ENCODE measurements around the gene ABCC11.
"Not testable (repeated sequence)": the region's sequence is repeated elsewhere in the genome, so short reads cannot be mapped to it uniquely, and the experiment has no call there.

Gene ABCC11

DNA sequence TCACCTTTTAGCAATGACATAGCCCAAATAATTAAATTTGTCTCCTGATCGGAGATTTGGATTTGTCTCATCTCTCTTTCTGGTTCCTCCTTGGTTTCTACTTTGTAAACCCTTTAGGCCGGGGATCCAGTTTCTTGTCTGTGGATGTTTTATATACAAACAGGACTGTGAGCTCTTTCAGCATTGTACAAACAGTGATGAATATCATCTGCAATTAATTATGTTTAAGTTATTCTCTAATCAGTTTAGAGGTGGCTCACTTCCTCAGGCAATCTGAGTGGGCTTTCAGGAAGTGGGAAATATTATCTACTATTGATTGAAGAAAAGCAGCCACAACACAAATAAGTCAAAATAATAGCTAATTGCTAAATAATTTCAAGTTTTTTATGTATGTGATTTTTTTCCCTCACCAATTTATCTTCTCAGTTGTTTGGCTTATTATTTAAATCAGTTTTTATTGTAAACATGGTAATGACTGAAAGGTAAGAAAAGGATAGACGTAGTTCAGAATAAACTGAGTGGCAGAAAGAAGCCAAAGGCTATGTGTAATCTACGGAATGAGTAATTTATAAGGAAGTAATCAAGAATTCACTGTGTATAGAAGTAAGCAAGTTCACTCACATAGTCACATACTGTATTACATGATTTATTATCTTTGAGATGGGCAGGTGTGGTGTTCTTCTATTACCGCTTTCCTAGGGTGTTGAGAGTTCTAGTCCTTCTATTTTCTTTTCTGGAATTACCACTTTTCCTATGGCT, 3.4 kb upstream of the ABCC11 start:
- TF ChIP-seq, protein P1, sequence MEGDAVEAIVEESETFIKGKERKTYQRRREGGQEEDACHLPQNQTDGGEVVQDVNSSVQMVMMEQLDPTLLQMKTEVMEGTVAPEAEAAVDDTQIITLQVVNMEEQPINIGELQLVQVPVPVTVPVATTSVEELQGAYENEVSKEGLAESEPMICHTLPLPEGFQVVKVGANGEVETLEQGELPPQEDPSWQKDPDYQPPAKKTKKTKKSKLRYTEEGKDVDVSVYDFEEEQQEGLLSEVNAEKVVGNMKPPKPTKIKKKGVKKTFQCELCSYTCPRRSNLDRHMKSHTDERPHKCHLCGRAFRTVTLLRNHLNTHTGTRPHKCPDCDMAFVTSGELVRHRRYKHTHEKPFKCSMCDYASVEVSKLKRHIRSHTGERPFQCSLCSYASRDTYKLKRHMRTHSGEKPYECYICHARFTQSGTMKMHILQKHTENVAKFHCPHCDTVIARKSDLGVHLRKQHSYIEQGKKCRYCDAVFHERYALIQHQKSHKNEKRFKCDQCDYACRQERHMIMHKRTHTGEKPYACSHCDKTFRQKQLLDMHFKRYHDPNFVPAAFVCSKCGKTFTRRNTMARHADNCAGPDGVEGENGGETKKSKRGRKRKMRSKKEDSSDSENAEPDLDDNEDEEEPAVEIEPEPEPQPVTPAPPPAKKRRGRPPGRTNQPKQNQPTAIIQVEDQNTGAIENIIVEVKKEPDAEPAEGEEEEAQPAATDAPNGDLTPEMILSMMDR (IDR thresholded peaks at IDR 0.05), result no peak
- no peak for TF ChIP-seq ZFX (IDR thresholded peaks at IDR 0.05; ENCODE audit: borderline replicate concordance)
- H3K27ac ChIP-seq, result peak overlapping the region; percentile 68

DNA sequence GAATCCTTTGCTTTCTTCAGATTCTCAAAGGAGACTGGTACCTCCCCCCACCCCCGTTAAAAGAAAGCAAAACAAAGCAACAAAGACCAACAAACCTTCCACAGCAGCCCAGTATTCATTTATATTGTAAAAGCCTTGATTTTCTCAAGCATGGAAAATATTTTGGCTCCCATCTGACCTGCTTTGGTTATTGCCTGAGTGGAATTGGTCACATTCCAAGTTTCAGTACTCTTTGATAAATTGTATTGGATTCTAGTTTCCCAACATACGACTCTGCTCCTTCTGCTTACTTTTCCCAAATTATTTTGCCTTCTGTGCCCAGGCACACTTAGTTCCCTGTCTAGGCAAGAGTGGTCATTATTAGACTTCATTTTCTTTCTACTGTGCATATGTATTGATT, 1.3 kb downstream of the ABCC11 start:
- TF ChIP-seq, protein P1 (IDR thresholded peaks at IDR 0.05), result no peak
- TF ChIP-seq ZFX (IDR thresholded peaks at IDR 0.05; ENCODE audit: borderline replicate concordance), result no peak
- peak overlapping the region; percentile 89; the same call in 1 of the 2 replicates for H3K27ac ChIP-seq

DNA sequence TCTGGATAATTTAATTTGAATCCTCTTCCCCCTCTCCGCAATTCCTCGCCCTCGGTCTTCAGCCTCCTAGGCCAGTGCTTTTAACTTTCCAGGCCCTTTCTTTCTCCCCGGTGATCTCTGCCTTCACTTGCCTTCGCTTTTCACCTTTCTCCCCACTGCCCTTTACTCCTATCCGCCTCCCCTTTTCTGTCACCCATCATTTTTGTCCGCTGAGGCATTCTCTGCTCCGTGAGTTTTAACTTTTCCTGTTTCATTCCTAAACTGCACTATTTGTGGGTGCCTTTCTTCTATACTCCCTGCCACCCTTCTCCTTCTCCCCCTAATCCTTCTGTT, 2.5 kb downstream of the ABCC11 start:
- no peak for TF ChIP-seq ZFX (IDR thresholded peaks at IDR 0.05; ENCODE audit: borderline replicate concordance)
- TF ChIP-seq, protein P1 (IDR thresholded peaks at IDR 0.05), result no peak
- peak overlapping the region; percentile 89 for H3K27ac ChIP-seq

DNA sequence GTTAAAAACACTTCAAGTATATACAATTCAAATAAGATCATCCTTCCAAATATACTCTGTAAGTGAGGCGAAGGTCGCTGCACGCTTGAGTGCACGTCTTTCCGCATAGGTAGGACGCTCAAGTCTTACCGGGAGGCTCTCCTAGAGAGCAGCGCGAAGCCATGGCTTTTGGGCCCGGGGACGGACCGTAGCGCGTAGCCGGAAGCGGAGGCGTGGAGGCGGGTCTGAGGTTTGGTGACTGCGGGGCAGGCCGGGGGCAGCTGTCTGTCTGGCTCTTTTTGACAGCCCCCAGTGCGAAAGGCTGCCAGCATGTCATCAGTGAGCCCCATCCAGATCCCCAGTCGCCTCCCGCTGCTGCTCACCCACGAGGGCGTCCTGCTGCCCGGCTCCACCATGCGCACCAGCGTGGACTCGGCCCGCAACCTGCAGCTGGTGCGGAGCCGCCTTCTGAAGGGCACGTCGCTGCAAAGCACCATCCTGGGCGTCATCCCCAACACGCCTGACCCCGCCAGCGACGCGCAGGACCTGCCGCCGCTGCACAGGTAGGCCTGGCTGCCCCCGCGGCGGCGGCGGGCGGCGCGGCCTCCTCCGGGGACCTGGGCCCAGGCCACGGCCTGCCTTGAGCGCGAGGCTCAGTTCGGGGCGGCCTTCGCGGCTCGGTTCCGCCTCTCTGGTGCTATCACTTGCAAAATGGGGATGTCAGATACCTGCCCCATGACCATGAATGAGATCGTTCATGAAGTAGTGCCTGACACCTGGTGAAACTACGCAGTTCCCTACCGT, 3.1 kb downstream of the ABCC11 start, which contains the start of gene LONP2:
TSS of gene LONP2 (plus strand) at position 221 of the 783 bp plus-strand sequence. CDS start at position 310, 89 bp downstream.
- TF ChIP-seq, protein P1 (IDR thresholded peaks at IDR 0.05), result no peak
- TF ChIP-seq ZFX (IDR thresholded peaks at IDR 0.05; ENCODE audit: borderline replicate concordance), result 0 out of 2 replicates have a peak, but pooled peaks have one; percentile 79
- H3K27ac ChIP-seq, result peak within 1 kb of the TSS; percentile 89

DNA sequence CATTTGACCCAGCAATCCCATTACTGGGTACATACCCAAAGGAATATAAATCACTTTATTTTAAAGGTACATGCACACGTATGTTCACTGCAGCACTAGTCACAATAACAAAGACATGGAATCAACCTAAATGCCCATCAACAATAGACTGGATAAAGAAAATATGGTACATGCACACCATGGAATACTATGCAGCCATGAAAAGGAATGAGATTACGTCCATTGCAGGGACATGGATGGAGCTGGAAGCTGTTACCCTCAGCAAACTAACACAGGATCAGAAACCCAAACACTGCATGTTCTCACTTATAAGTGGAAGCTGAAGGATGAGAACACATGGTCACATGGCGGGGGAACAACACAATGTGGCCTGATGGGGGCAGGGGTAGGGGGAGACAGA, 7.2 kb downstream of the ABCC11 start:
- not testable (repeated sequence) for H3K27ac ChIP-seq

DNA sequence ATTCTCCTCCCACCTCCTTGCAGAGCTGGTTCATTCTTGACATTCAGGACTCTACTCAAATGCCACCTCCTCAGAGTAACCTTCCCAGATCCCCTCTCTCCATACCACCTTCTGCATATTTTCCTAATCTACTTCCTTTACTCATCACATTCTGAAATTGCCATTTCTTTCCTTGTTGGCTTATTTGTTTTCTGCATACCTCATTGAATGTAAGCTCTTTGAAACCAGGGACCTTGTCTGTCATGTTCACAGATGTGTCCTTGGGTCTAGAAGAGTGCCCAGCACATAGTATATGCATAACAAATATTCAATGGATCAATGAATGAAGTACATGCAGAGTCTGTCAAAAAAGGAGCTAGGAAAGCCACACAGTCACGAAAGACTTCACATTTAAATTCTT, 11.1 kb downstream of the ABCC11 start:
- TF ChIP-seq ZFX (IDR thresholded peaks at IDR 0.05; ENCODE audit: borderline replicate concordance), result no peak
- TF ChIP-seq, protein P1 (IDR thresholded peaks at IDR 0.05), result no peak
- peak overlapping the region; percentile 42 for H3K27ac ChIP-seq

DNA sequence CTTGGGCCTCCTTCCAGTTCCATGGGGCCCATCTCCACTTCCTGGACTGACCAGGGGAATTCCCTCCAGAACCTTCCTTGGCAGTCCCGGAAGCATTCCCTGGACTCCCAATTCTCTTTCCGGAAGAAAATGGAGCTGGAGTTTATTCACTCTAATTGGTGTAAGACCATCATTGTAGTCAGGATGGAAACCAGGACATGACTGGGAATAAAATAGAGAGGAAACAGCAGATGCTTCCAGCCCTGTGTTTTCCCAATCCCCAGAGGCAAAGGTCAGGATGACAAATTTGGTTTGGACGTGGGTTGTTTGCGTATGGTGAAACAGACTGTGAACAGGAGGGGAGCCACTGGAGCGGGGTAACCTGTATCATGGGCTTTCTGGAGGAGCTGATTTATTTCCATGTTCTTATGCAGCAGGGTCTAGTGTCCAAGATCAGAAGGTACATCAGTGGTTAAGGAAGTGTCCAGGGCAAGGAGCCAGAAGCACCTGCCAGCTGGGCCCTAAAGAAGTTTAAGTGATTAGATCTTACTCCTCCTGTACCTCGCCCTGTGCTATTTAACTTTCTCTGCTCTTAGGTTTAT, 11.7 kb downstream of the ABCC11 start:
- H3K27ac ChIP-seq, result peak overlapping the region; percentile 42
- TF ChIP-seq, protein P1 (IDR thresholded peaks at IDR 0.05), result no peak
- TF ChIP-seq ZFX (IDR thresholded peaks at IDR 0.05; ENCODE audit: borderline replicate concordance), result no peak

Measured in 22Rv1 (cell line).